Lower leg skin (tissue), 3 donors: ENCODE measurements around the gene COL4A1.

ENCODE experiments used
- CTCF ChIP-seq, 3 donors: fragments of 450-650 bp; IDR thresholded peaks; one replicate each; pipeline ENCODE4 v1.5.1; 2016; ENCODE audit warnings: antibody characterized with exemption in 3 of 3, mild to moderate bottlenecking in 3 of 3, moderate library complexity in 2 of 3
- POLR2A ChIP-seq, 2 donors: fragments of 450-650 bp; IDR thresholded peaks; one replicate each; pipeline ENCODE4 v1.6.1; 2016 to 2017; ENCODE audit warnings: antibody characterized with exemption in 2 of 2, mild to moderate bottlenecking in 1 of 2, moderate library complexity in 1 of 2

GRCh38 chr13:110299283-110299840 lies 7.6 kb downstream of the COL4A1 start:
- TF ChIP-seq CTCF (IDR thresholded peaks at IDR 0.05) (no peak), POLR2A (IDR thresholded peaks at IDR 0.05) (no peak)
